DMS53 (cell line): ENCODE data around the gene PKIB.
"Not testable (repeated sequence)": the region's sequence is repeated elsewhere in the genome, so short reads cannot be mapped to it uniquely, and the experiment has no call there.

Source experiments
- DNase-seq: peaks from one replicate; lab custom pipeline; 2025; lab: John Stamatoyannopoulos, UW

The PKIB gene

GRCh38 chr6:122609881-122610689 is at the start of gene PKIB:
Gene PKIB, plus strand, starts transcription at chr6:122610405. Its CDS starts 107,390 bp downstream, at chr6:122717795.
- peak; percentile 93 for DNase-seq

- no peak for DNase-seq
Observed at GRCh38 chr6:122563364-122564052, 46.7 kb upstream of the PKIB start.

- DNase-seq: peak; percentile 5
Observed at GRCh38 chr6:122564230-122564629, 46.0 kb upstream of the PKIB start.

GRCh38 chr6:122565708-122566107 is 44.5 kb upstream of the PKIB start:
- no peak for DNase-seq

- DNase-seq: no peak
Observed at GRCh38 chr6:122567034-122567433, 43.2 kb upstream of the PKIB start.

GRCh38 chr6:122568350-122568749 is 41.9 kb upstream of the PKIB start:
- no peak for DNase-seq

- DNase-seq: no peak
Observed at GRCh38 chr6:122568797-122569221, 41.4 kb upstream of the PKIB start.

GRCh38 chr6:122569230-122569771 is 40.9 kb upstream of the PKIB start:
- DNase-seq: peak; percentile 72

- DNase-seq: no peak
Observed at GRCh38 chr6:122571888-122572287, 38.3 kb upstream of the PKIB start.

GRCh38 chr6:122576888-122577287 is 33.3 kb upstream of the PKIB start:
- DNase-seq: no peak

- DNase-seq: no peak
Observed at GRCh38 chr6:122578961-122579360, 31.2 kb upstream of the PKIB start.

- peak; percentile 61 for DNase-seq
Observed at GRCh38 chr6:122580737-122581136, 29.5 kb upstream of the PKIB start.

GRCh38 chr6:122589115-122589514 is 21.1 kb upstream of the PKIB start:
- DNase-seq: no peak

- not testable (repeated sequence) for DNase-seq
Observed at GRCh38 chr6:122598295-122598694, 11.9 kb upstream of the PKIB start.

GRCh38 chr6:122604676-122605075 is 5.5 kb upstream of the PKIB start:
- no peak for DNase-seq

- DNase-seq: peak; percentile 89
Observed at GRCh38 chr6:122610690-122611455, 668 bp downstream of the PKIB start.

- DNase-seq: no peak
Observed at GRCh38 chr6:122612838-122613237, 2.6 kb downstream of the PKIB start.

- no peak for DNase-seq
Observed at GRCh38 chr6:122614303-122614702, 4.1 kb downstream of the PKIB start.

GRCh38 chr6:122615409-122615808 is 5.2 kb downstream of the PKIB start:
- DNase-seq: no peak

GRCh38 chr6:122616877-122617276 is 6.7 kb downstream of the PKIB start:
- DNase-seq: no peak

- DNase-seq: no peak
Observed at GRCh38 chr6:122619309-122619708, 9.1 kb downstream of the PKIB start.

GRCh38 chr6:122620428-122620827 is 10.2 kb downstream of the PKIB start:
- DNase-seq: peak; percentile 74
